HepG2 (cell line): ENCODE measurements around the gene PIRT. TPM values are rescaled to one million over a fixed set of nuclear protein-coding genes. Genes with fewer than 3 reads are reported as not detected.

Source experiments
- ATAC-seq: fragments of 200-7000 bp; cut with Tn5 transposase; 3 replicates; pipeline ENCODE4 v1.9.1; 2020; ENCODE audit warnings: mild to moderate bottlenecking, moderate library complexity
- BruUV-seq: library from RNA; stranded (reverse); fragments of 400-500 nt; replicated peaks from 2 replicates; lab custom pipeline; 2021; lab: Mats Ljungman, UMichigan
- CTCF ChIA-PET: fragments of 300-600 bp; formaldehyde crosslinking; extraction: SDS; loops from one replicate; lab custom pipeline; 2021; ENCODE audit warnings: low total read pairs, inconsistent platforms, low intra/inter-chr PET ratio; lab: Yijun Ruan, JAX
- POLR2A ChIA-PET: fragments of 350-600 bp; sonication (Branson Sonifier 250); formaldehyde crosslinking; loops from one replicate; lab custom pipeline; 2020; ENCODE audit warnings: antibody characterized with exemption, inconsistent platforms; lab: Yijun Ruan, JAX
- DNase-seq: peaks from one replicate; pipeline ENCODE4 v3.0.0-alpha.2; 2015; ENCODE audit warnings: low spot score
- FAIRE-seq: peaks from 3 replicates; lab custom pipeline; 2011; peaks lifted over from hg19 to GRCh38; lab: Jason Lieb, UNC
- H2AFZ ChIP-seq: one replicate; pipeline ENCODE4 v1.6.1; 2011; ENCODE audit warnings: low read length, inconsistent platforms
- H3K27ac ChIP-seq: fragments of 300-600 bp; 3 replicates; pipeline ENCODE4 v1.8.0; 2011; ENCODE audit warnings: mixed run types, mild to moderate bottlenecking, mixed read lengths, low read length, inconsistent platforms; ENCODE audit not compliant: insufficient read depth; ENCODE audit errors: extremely low read length
- H3K27me3 ChIP-seq, 2 experiments: fragments of 200-600 bp in 1 of 2; 2 replicates in 1 of 2; 3 replicates in 1 of 2; pipeline versions ENCODE4 v1.6.0 to v1.8.0; 2011; ENCODE audit warnings: low read length in 2 of 2, mild to moderate bottlenecking in 2 of 2, moderate library complexity in 2 of 2, inconsistent platforms in 1 of 2; ENCODE audit not compliant: insufficient read depth in 2 of 2, control insufficient read depth in 1 of 2
- H3K36me3 ChIP-seq, 2 experiments: fragments of 200-600 bp in 1 of 2; replicated peaks in 1 of 2; 2 replicates in 1 of 2; 3 replicates in 1 of 2; pipeline versions ENCODE4 v1.5.1 to v1.8.0; 2011; ENCODE audit warnings: low read length in 2 of 2, inconsistent platforms in 1 of 2; ENCODE audit not compliant: insufficient read depth in 2 of 2, control insufficient read depth in 1 of 2
- H3K4me1 ChIP-seq: 2 replicates; pipeline ENCODE4 v1.5.1; 2012; ENCODE audit warnings: low read length, inconsistent platforms; ENCODE audit not compliant: insufficient read depth
- H3K4me2 ChIP-seq: 2 replicates; pipeline ENCODE4 v1.6.0; 2011; ENCODE audit warnings: low read depth, low read length, inconsistent platforms
- H3K4me3 ChIP-seq, 3 experiments: fragments of 200-600 bp in 1 of 3; sonication (generic), shearing (Covaris generic) in 1 of 3; replicated peaks in 1 of 3; 2 replicates each; pipeline ENCODE4 v1.5.1; 2011 to 2016; ENCODE audit warnings: low read length in 3 of 3, inconsistent platforms in 2 of 3, low read depth in 2 of 3, mild to moderate bottlenecking in 2 of 3, control low read depth in 1 of 3, mixed read lengths in 1 of 3; ENCODE audit not compliant: insufficient read depth in 1 of 3
- H3K79me2 ChIP-seq: one replicate; pipeline ENCODE4 v1.6.1; 2011; ENCODE audit warnings: low read length, inconsistent platforms; ENCODE audit not compliant: insufficient read depth
- H3K9ac ChIP-seq: 2 replicates; pipeline ENCODE4 v1.6.0; 2011; ENCODE audit warnings: mild to moderate bottlenecking, low read depth, low read length, inconsistent platforms; ENCODE audit not compliant: insufficient read depth
- H3K9me3 ChIP-seq: 2 replicates; pipeline ENCODE4 v1.5.1; 2012; ENCODE audit warnings: mild to moderate bottlenecking, low read length
- H4K20me1 ChIP-seq: 2 replicates; pipeline ENCODE4 v1.6.0; 2011; ENCODE audit warnings: inconsistent platforms, mild to moderate bottlenecking, low read length, moderate library complexity; ENCODE audit not compliant: insufficient read depth
- CREB1 ChIP-seq, 2 experiments: fragments of 450-650 bp in 1 of 2; IDR thresholded peaks; 2 replicates each; pipeline ENCODE4 v1.6.1; 2016 to 2017; ENCODE audit warnings: control low read depth in 1 of 2, mild to moderate bottlenecking in 1 of 2, missing compliant biosample characterization in 1 of 2, missing genetic modification characterization in 1 of 2
- KLF15 ChIP-seq: sonication (generic); formaldehyde crosslinking; IDR thresholded peaks from 2 replicates; pipeline ENCODE4 v1.8.1; 2023; ENCODE audit warnings: borderline replicate concordance, mild to moderate bottlenecking, inconsistent platforms, missing genetic modification reagents, mixed read lengths
- RXRA ChIP-seq: sonication (generic); formaldehyde crosslinking; IDR thresholded peaks from 2 replicates; pipeline ENCODE4 v1.5.1; 2020; ENCODE audit warnings: missing genetic modification reagents
- SATB2 ChIP-seq: sonication (generic); formaldehyde crosslinking; IDR thresholded peaks from 2 replicates; pipeline ENCODE4 v1.5.0; 2020; ENCODE audit warnings: missing genetic modification reagents
- SMAD1 ChIP-seq: sonication (generic); formaldehyde crosslinking; IDR thresholded peaks from 2 replicates; pipeline ENCODE4 v1.4.0; 2020; ENCODE audit warnings: missing genetic modification reagents, low read depth, mild to moderate bottlenecking, borderline replicate concordance
- SP1 ChIP-seq, 2 experiments: fragments of 450-650 bp in 1 of 2; sonication (generic) in 1 of 2; formaldehyde crosslinking in 1 of 2; IDR thresholded peaks; 2 replicates each; pipeline versions ENCODE4 v1.4.0 to v1.6.1; 2016 to 2020; ENCODE audit warnings: missing genetic modification reagents in 1 of 2
- SPEN ChIP-seq: sonication (generic); formaldehyde crosslinking; IDR thresholded peaks from 2 replicates; pipeline ENCODE4 v1.5.1; 2020; ENCODE audit warnings: low read depth, mild to moderate bottlenecking, missing genetic modification reagents
- ZBTB8A ChIP-seq: sonication (generic); formaldehyde crosslinking; IDR thresholded peaks from 2 replicates; pipeline ENCODE4 v1.4.0; 2020; ENCODE audit warnings: mild to moderate bottlenecking, low read depth, missing genetic modification reagents, borderline replicate concordance
- ZNF160 ChIP-seq: sonication (generic); formaldehyde crosslinking; IDR thresholded peaks from 2 replicates; pipeline ENCODE4 v1.8.0; 2022; ENCODE audit warnings: mild to moderate bottlenecking, inconsistent platforms, missing genetic modification reagents
- ZNF282 ChIP-seq: fragments of 450-650 bp; IDR thresholded peaks from 2 replicates; pipeline ENCODE4 v1.6.1; 2018; ENCODE audit not compliant: partially characterized antibody
- ZNF879 ChIP-seq: sonication (generic); formaldehyde crosslinking; IDR thresholded peaks from 2 replicates; pipeline ENCODE4 v1.8.1; 2023; ENCODE audit warnings: missing genetic modification reagents
- WGBS: methylation state at CpG from one replicate; pipeline ENCODE4 v1.1.6; 2017; ENCODE audit warnings: low lambda C conversion rate; 5-methylcytosine and 5-hydroxymethylcytosine counted together
- in situ Hi-C: cut with HindIII; loops from 2 replicates; pipeline ENCODE4 v1.10.0; 2017; ENCODE audit warnings: low pct_unique_long_range_greater_than_20kb; ENCODE audit not compliant: extremely low pct_ligation_motif_present
- intact Hi-C: fragments of 100-400 bp; cut with micrococcal nuclease; formaldehyde crosslinking; loops from one replicate; pipeline ENCODE4 v1.10.0; 2022; ENCODE audit not compliant: unreplicated experiment
- polyA plus RNA-seq, 8 experiments: library from polyadenylated mRNA; depleted of rRNA in 3 of 8; stranded (reverse) in 7 of 8; unstranded in 1 of 8; fragments of >200 nt; fragmentation: Illumina TruSeq in 4 of 8; extraction: Trizol in 4 of 8; gene quantifications; 2 replicates each; pipeline versions ENCODE4 v1.2.1 to v1.2.3, GENCODE V29; 2011 to 2016; ENCODE audit warnings: low read depth in 4 of 8, missing spikeins in 1 of 8, mixed read lengths in 1 of 8; ENCODE audit not compliant: insufficient read depth in 1 of 8
- total RNA-seq, 5 experiments: library from RNA; depleted of rRNA; stranded (reverse); fragments of >200 nt; fragmentation: Illumina TruSeq; extraction: Trizol; gene quantifications; 2 replicates each; pipeline ENCODE4 v1.2.3, GENCODE V29; 2016; ENCODE audit warnings: low read depth in 1 of 5
- TF ChIP-seq, protein P1 (sequence below): sonication (generic); formaldehyde crosslinking; IDR thresholded peaks from 2 replicates; pipeline ENCODE4 v1.4.0; 2020; ENCODE audit warnings: missing genetic modification reagents, borderline replicate concordance
- TF ChIP-seq, protein P2 (sequence below): IDR thresholded peaks from 2 replicates; pipeline ENCODE4 v1.4.0; 2020; ENCODE audit warnings: mild to moderate bottlenecking, missing genetic modification reagents

The PIRT gene
- total and polyA plus RNA-seq, 2 of the 13 experiments (the other 11 are each of a cell fraction or from before 2014, with no cell fraction given) = not detected

DNA sequence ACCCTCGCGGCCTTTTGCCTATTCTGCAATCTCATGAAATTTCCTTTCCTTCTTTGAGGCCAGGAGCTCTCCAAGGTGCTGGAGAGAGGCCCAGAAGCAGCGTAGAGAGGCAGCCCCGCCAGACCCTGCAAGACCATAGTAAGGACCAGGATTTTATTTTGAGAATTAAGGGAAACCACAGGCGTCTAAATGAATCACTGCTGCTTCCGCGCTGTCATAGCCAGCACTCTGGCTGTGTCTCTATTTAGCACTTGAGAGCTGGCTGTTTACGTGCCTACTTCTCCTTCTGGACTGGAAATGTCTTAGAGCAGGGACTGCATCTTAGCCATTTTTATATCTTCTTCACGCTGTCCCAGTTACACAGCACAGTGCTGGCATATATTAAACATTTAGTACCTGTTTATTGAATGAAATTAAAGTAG is 37.6 kb upstream of the PIRT start (continued):
- TF ChIP-seq SPEN (CRISPR knock-in tag) (no peak), ZNF160 (CRISPR knock-in tag) (no peak)

DNA sequence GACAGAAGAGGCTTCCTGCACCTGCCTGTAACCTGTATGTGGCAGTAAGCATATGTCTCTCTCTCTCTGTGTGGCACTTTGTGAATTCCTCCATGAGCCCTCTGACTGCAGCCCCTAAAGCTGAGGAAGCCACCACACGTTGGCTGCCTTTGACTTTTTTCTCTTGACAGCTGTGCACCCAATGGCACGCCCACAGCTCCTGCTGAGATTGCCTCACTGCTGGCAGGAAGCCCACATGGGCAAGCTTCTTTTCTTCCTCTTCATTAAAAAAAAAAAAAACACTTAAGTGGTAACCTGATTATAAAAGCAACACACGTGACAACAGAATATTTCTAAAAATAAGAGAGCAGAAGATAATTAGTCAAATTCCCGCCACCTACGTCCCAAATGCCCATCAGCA is 34.0 kb upstream of the PIRT start:
- 3% methylated on average over 5 of the region's 5 CpGs for WGBS
- TF ChIP-seq KLF15 (CRISPR knock-in tag) (no peak), SATB2 (CRISPR knock-in tag) (no peak), CREB1 (IDR thresholded peaks at IDR 0.05) (no peak), CREB1 (CRISPR knock-in tag; IDR thresholded peaks at IDR 0.05) (no peak), ZBTB8A (CRISPR knock-in tag) (no peak), SMAD1 (CRISPR knock-in tag) (no peak), RXRA (CRISPR knock-in tag) (no peak), ZNF879 (CRISPR knock-in tag) (no peak), ZNF282 (no peak), SP1 (IDR thresholded peaks at IDR 0.05) (no peak), SP1 (CRISPR knock-in tag; IDR thresholded peaks at IDR 0.05) (no peak)
- TF ChIP-seq, protein P1, sequence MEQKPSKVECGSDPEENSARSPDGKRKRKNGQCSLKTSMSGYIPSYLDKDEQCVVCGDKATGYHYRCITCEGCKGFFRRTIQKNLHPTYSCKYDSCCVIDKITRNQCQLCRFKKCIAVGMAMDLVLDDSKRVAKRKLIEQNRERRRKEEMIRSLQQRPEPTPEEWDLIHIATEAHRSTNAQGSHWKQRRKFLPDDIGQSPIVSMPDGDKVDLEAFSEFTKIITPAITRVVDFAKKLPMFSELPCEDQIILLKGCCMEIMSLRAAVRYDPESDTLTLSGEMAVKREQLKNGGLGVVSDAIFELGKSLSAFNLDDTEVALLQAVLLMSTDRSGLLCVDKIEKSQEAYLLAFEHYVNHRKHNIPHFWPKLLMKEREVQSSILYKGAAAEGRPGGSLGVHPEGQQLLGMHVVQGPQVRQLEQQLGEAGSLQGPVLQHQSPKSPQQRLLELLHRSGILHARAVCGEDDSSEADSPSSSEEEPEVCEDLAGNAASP (CRISPR knock-in tag) = no peak
- TF ChIP-seq, protein P2, sequence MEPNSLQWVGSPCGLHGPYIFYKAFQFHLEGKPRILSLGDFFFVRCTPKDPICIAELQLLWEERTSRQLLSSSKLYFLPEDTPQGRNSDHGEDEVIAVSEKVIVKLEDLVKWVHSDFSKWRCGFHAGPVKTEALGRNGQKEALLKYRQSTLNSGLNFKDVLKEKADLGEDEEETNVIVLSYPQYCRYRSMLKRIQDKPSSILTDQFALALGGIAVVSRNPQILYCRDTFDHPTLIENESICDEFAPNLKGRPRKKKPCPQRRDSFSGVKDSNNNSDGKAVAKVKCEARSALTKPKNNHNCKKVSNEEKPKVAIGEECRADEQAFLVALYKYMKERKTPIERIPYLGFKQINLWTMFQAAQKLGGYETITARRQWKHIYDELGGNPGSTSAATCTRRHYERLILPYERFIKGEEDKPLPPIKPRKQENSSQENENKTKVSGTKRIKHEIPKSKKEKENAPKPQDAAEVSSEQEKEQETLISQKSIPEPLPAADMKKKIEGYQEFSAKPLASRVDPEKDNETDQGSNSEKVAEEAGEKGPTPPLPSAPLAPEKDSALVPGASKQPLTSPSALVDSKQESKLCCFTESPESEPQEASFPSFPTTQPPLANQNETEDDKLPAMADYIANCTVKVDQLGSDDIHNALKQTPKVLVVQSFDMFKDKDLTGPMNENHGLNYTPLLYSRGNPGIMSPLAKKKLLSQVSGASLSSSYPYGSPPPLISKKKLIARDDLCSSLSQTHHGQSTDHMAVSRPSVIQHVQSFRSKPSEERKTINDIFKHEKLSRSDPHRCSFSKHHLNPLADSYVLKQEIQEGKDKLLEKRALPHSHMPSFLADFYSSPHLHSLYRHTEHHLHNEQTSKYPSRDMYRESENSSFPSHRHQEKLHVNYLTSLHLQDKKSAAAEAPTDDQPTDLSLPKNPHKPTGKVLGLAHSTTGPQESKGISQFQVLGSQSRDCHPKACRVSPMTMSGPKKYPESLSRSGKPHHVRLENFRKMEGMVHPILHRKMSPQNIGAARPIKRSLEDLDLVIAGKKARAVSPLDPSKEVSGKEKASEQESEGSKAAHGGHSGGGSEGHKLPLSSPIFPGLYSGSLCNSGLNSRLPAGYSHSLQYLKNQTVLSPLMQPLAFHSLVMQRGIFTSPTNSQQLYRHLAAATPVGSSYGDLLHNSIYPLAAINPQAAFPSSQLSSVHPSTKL (CRISPR knock-in tag) = no peak
- TF ChIP-seq, all 625 proteins: peak for 0
- H3K27me3 ChIP-seq = no peaks in the 10 kb centered on the region
- BruUV-seq = no TSS peak
- H3K4me3 ChIP-seq = no peak overlapping the region
- no peak for DNase-seq
- no peaks in the 10 kb centered on the region for H3K9me3 ChIP-seq
- no peak overlapping the region for H3K27ac ChIP-seq
- no peaks in the 10 kb centered on the region for H3K4me1 ChIP-seq
- ATAC-seq = no peak
- H3K36me3 ChIP-seq = no peaks in the 10 kb centered on the region
- ChIA-PET CTCF (no interaction called here), POLR2A (no interaction called here)
- no peak overlapping the region for H2AFZ ChIP-seq
- no peaks in the 10 kb centered on the region for H3K79me2 ChIP-seq
- H3K9ac ChIP-seq = no peak overlapping the region
- in situ Hi-C loops = loop anchor here (10.0 kb wide), 2 partner anchors 1063 to 1113 kb away; no protein-coding TSS in a partner anchor
- intact Hi-C loops = no loop called here
- no peak for FAIRE-seq
- H4K20me1 ChIP-seq = no peaks in the 10 kb centered on the region
- no peak overlapping the region for H3K4me2 ChIP-seq
